Ramos (cell line): Measurements from ENCODE around the gene RELL1.
"Not testable (repeated sequence)": the region's sequence is repeated elsewhere in the genome, so short reads cannot be mapped to it uniquely, and the experiment has no call there.

ENCODE experiments used
- in situ Hi-C: fragments of 300-500 bp; cut with MboI; formaldehyde crosslinking; loops from one replicate; pipeline ENCODE4 v1.14.3; 2022; ENCODE audit warnings: low sequenced_read_pairs; ENCODE audit not compliant: unreplicated experiment

The RELL1 gene

DNA sequence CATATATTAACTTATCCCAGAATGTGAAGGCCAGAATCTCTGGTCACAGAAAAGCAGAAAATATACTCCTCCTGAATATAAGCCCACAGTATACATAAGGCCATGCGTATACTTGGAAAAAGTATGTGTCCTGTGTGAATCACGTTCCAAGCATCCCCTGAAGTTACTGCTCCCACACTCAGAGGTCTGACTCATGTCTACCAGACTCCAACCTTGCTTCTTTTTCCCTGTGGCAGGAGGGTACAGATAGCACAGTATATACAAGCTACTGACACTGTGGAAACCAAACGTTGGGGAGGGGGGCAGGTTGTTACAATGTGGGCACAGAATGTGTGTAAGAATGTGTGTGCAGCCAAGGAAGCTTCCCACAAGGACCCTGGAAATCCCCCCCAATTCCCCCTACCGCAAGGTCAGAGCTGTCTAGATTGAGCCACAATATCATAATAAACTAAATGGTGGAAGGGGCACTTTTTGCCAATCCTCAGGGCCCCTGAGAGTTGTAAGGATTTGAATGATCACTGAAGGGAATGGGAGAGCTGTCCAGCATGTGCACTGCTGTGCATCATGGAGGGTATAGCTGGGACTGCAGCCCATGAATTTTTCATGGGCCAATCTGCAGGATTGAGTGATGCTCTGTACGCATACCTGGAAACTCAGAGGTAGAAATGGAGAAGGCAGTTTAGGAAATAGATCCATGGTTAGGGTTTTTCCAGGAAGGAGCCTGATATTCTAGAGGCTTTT lies 7.4 kb upstream of the RELL1 start:
- in situ Hi-C loops, result no loop called here

DNA sequence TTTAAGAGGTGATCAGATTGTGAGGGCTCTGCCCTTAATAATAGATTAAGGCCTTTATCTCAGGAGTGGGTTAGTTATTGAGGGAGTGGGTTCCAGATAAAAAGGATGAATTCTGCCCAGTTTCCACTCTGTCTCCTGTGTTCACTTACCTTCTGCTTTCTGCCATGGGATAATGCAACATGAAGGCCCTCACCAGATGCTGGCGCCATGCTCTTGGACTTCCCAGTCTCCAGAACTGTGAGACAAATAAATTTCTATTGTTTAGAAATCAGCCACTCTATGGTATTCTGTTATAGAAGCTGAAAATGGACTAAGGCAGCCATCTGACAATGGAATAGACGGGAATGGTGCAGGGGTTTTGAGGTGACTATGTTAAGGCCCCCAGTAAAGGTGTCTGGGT lies 6.9 kb upstream of the RELL1 start:
- in situ Hi-C loops, result no loop called here

DNA sequence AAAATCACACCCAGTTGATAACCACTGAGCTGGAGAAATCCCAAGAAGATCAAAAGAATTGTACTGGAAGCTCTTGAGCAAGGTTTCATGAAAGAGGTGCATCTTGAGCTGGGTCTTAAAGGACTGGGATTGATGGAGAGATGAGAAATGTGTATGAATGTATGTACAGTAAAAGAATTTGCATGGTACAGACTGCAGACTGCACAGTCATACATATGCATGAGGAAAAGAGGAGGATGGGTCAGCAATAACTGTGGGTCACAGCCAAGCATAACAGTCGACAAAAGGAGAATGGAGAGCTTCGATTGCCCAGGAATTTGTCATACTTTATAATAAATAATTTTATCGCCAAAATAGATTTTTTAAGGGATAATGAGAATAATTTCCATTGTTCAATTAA lies 4.8 kb upstream of the RELL1 start:
- in situ Hi-C loops, result no loop called here

DNA sequence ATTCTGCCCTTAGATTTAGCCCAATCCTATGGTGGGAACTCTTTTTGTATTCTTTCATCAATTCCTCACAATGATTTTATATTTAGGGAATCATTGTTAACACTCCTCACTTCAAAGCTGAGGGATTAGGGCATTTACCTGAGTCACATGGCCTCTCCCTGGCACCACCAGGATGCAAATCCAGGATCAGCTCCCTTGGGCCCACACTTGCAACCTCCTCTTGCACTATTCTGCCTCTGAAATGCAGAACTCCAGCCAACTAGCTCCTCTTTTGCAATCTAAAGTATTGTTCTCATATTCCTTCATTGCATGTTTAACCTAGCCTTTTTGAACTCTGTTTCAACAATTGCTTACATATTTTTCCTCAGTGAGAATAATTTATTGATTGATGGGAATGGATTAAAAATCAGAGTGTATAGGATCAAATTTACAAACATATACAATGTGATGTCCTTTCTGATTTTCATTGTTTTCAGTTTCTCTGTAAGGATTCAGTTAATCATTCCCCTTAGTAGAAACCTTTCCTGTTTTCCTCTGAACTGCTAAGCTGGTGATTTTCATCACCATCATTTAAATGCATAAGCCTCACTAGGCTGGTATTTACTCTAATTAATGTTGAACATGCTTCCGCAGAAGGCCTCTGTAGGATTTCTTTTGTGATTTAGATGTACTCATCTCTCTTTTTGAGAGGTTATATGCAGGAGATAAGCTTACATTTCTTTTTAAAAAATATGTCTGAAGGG lies 3.3 kb upstream of the RELL1 start:
- in situ Hi-C loops, result no loop called here

DNA sequence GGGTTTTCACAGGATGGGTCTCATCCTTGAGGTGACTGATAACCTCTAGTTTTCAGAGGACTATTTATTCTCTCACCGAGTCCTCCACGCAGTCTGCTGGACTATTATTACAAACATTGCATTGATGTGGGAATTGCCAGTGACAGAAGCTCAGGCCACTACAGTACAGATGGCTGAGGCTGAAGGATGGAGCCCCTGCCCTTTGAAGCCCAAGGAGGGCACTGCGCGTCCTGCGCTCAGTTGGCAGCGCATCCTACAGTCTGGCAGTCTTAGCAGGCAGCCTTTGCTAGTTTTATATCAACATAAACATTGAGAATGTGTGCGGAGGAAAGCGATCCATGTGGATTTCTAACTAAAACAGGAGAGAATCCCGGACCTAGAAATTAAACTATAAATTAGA lies 1.5 kb upstream of the RELL1 start:
- in situ Hi-C loops, result no loop called here

DNA sequence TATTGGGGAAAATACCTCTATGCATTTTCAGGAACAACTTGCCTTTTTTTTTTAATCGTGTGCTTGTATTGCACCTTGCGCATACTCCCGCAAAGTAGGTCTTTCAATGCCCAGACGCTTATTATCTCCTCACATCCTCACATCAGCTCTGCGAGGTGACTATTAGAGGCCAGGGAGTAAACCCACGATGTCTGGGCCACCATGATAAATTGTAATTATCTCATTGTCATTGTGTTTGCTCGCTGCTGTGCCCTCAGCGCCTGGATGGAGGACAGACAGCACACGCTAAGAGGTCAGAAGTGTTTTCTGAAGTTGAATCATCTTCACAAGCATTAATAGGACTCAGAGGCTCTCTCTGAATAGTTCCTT lies 1.0 kb upstream of the RELL1 start:
- in situ Hi-C loops, result no loop called here

DNA sequence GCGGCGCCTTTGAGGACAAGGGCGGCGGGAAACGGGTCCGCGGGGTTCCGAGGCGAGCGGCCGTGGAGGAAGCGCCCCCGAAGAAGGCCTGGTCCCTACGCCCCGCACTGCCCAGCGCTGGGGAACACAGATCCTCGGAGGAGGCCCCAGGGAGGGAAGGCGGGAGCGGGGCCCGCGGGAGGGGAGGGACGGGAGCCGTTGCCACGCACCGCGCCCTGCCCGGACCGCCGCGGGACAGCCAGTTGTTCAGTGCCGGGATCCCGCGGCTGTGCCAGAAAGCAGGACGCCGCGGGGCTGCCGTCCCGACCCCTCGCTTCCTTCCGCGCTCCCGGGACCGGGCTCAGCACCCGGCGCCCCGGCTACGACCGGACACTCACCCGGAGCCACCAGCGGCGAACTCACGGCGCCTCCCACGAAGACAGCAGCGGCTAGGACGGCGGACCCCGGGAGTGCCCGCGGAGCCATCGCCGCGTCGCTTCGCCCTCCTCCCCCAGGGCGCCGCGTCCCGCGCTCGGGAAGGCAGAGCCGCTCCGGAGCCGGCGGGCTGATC lies 278 bp downstream of the RELL1 start:
- in situ Hi-C loops, result no loop called here

DNA sequence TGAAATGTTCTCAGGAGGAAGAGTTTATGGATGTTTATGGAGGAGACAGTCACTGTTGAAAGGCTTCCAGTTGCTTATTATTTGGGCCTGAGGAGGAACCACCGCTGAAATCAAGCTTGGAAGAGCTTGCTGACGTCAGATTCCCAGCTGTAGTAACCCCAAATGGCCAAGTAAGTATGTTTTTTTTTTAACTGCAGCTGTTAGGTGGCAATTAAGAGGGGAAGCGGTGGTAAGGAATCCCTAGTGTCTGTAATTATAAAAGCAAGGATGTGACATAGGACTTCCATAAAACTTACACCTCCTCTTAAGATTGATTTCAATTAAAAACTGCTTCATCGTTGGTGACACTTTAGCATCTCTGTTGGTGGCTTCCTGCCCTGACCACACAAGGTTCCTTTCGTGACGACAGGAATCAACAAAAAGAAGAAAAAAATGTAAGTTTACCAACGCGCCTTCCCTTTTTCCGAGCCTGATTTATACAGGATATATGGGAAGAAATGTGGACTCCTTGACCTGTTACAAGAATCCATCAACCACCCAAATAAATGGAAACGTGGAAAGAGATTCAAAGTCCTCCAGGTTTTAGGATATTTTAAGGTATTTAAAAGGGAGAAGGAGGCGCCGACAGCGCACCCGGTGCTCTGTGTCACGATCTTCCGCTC lies 884 bp downstream of the RELL1 start:
- in situ Hi-C loops, result no loop called here

DNA sequence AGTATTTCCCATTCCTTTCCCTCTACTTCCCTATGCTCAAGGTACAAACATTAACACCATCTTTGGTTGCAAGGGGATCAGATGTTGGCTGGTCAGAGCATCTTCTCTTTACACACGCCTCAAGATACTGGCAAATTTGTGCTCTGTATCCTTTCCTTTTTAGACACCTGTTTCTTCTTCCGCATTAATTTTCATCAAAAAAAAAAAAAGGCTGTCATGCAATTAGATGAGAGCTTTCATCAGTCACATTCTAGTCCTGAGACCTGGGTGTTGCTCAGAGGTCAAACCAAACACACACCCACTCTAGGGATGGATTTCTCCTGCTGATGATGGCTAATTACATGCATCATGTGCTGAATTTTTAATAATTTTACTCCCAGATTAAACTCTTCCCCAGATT lies 2.0 kb downstream of the RELL1 start:
- in situ Hi-C loops, result no loop called here

DNA sequence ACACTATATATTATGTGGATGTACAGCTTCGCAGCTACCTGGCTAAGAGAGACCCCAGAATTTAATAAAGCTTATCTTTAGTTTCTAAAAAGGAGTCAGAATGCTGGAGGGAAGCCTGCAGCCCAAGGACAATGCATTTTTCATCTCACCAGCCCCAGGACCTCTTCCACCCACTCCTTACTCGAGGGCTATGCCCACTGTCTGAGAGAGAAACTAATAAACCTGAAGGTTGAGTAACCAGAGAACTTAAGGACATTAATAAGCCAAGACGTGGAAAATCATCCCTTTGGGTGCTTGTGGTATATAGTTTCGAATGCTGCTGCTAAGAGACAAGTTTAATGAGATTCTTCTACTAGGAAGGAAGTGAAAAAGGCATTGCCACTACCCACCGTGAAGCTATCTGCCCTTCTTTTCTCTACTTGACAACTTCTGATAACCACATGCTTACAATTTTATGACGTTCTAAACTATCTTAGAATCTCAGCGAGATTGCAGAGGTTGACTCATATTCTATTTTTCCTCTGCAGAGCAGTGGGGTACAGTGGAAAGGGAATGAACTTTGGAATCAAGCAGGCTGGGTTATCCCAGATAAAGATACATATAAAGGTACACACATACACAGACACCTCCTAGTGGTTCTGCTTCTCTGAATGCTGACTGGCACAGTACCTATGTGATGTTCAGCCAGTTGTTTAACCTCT lies 3.3 kb downstream of the RELL1 start:
- in situ Hi-C loops, result no loop called here

DNA sequence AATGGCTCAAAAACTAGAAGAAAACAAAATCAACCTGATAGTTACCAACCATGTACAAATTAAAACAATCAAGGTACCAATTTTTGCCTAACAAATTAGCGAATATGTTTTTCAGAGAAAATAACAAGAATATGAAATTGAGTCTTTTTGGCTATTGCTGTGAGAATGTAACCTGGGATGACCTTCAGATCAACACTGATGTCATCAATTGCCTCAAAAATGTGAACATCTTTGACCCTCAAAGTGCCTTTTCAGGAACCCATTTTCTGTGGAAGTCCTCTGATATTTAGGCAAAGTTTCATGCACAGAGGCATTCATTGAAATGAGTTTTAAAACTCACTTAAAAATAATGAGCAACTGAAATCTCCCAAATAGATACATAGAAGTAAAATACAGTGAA lies 6.1 kb downstream of the RELL1 start:
- in situ Hi-C loops, result no loop called here

DNA sequence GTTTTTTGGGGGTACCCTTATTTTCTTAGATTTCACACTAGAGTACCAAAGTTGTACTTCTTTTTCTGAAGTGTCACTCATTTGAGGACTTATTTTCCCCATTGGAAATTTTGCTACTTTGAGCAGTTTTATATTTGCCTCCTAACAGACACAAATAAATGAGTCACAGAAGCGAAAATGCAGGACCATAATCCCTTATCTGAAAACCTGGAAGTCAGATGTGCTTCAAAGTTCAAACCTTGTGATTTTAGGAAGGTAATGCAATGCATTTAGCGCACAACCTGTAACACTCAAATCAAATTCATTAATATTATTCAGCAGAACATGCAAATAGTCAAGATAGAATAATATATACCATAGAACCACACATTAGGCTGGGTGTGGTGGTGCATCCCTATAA lies 6.9 kb downstream of the RELL1 start:
- in situ Hi-C loops, result loop anchor here (10.0 kb wide), 1 partner anchor 316 kb away; no protein-coding TSS in a partner anchor

DNA sequence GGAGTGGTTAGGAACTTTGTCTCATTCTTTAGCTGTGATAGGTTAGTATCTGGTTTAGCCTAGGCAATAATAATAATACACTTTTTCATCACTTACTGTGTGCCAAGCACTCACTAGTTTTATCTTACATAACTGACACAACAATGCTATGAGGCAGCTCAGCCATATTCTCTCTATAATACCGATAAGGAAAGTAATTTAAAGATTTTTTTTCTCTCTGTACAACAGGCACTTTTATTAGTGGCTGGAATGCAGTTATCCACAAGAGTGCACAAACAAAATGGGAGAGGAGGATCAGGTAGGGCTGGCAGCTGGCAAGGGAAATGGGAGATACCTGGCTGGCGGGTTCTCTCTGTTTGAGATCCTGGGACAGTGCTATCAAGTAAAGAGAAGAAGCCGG lies 7.6 kb downstream of the RELL1 start:
- in situ Hi-C loops, result loop anchor here (10.0 kb wide), 1 partner anchor 316 kb away; no protein-coding TSS in a partner anchor

DNA sequence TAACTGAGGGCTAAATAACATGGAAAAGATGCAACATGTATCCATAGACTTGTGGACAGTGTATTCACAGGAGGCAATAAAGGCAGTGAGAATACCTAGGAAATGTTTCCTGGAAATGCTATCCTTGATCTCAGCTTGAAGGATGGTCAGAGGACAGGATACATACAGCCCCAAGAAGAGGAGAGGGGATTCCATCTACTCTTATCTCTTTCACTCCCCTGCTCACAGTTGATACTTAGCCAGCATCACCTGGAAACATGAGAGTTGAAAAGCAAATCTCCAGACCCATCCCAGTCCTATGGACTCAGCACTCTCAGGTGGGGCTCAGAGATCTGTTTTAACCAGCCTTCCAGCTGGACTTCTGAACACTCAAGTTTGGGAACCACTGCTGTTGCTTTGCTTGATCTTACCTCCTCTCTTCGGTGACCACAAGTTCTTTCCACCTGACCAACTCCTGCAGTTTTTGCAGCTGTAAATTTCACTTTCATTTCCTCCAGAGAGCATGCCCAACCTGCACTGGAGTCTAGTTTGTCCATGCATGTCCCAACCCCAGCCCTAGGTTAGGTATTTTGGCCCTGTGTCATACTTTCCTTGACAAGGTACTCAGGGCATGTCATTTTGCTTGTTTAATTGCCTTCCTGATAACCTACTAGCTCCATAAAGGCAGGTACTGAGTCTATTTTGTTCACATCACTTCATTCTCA lies 10.4 kb downstream of the RELL1 start:
- in situ Hi-C loops, result loop anchor here (10.0 kb wide), 1 partner anchor 319 kb away; no protein-coding TSS in a partner anchor

DNA sequence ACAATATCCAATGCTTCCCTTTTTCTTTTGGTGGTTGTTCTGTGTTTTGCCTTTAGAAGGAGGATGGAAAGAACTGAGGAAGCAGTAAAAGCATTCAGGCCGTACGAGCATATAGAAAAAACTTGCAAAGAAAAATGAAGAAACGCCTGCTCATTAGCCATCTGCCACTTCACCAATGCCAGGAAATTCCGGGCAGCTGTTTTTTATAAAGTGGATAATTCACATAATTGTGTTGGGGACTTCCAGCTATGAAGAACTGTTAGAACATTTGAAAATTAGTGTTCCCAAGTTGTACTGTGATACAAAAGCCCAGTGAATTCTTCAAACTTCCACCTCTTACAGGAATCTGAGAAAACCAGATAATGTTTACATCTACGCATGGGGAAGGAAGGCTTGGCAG lies 11.7 kb downstream of the RELL1 start:
- in situ Hi-C loops, result loop anchor here (10.0 kb wide), 1 partner anchor 320 kb away; no protein-coding TSS in a partner anchor

DNA sequence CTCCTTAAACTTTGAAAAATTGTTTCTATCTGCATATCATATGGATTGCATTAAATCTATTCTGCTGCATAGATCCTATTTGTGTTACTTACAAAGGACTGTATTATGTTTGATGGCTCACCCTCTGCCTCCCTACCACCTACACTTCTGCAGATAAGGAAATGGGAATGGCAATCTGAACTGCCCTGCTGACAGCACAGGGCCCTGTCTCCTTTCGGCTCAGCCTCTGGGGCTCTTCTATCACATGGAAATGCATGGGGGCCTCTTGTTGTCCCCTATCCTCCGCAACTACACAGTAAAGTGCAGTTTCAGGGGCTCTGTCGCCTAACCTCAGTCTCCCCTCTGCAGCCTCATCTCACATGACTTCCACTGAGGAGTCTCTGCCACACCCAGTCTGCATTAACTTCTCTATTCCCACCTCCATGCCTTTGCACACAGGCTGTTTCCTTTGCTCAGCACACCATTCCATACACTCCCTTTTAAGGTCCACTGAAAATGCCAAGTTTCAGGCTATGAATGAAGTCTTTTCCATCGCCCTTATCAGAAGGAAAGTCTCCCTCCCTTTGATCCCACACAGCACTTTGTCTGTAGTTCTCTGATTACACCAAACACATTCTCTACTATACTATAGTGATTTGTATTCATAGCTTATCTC lies 12.5 kb downstream of the RELL1 start:
- in situ Hi-C loops, result loop anchor here (10.0 kb wide), 1 partner anchor 321 kb away; no protein-coding TSS in a partner anchor

DNA sequence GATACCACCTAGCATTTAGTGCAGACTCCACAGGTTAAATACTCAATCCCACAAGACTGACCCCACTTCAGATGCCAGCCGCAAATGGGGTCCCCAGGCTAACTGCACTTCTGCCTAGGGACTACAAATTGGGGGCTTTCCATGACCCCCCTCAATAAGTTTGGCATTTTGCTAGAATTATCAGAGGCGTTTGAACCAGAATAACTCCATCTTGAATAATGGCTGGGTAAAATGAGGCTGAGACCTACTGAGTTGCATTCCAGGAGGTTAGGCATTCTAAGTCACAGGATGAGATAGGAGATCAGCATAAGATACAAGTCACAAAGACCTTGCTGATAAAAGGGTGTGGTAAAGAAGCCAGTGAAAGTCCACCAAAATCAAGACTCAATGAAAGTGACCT lies 15.1 kb downstream of the RELL1 start:
- in situ Hi-C loops, result loop anchor here (10.0 kb wide), 1 partner anchor 324 kb away; no protein-coding TSS in a partner anchor

DNA sequence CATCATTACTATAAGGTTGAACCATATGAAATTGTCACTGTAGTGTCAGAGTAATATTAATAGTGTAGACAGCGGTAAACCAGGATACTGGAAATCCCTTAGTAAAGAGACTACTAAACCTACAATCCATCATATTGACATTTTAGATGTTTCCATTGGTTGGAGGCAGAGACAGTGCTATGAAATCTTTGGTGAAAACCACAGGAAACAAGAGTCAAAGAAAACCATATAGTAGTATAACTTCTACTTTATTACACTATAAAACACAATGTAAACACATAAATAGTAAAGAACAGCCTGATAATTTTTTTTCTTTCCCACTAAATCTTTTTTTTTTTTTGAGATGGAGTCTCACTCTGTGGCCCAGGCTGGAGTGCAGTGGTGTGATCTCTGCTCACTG lies 15.9 kb downstream of the RELL1 start:
- in situ Hi-C loops, result loop anchor here (10.0 kb wide), 1 partner anchor 325 kb away; no protein-coding TSS in a partner anchor

DNA sequence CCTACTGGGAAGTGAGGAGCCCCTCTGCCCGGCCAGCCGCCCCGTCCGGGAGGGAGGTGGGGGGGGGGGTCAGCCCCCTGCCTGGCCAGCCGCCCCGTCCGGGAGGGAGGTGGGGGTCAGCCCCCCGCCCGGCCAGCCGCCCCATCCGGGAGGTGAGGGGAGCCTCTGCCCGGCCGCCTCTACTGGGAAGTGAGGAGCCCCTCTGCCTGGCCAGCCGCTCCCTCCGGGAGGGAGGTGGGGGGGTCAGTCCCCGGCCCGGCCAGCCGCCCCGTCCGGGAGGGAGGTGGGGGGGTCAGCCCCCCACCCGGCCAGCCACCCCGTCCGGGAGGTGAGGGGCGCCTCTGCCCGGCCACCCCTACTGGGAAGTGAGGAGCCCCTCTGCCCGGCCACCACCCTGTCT lies 17.1 kb downstream of the RELL1 start:
- in situ Hi-C loops, result not testable (repeated sequence)
